Smooth muscle cell (in vitro differentiated cells): ENCODE results near the gene ZNF585A. TPM values are rescaled to one million over a fixed set of nuclear protein-coding genes. Genes with fewer than 3 reads are reported as not detected.
"Not testable (repeated sequence)": the region's sequence is repeated elsewhere in the genome, so short reads cannot be mapped to it uniquely, and the experiment has no call there.

ENCODE experiments used
- DNase-seq: peaks from one replicate; lab custom pipeline; 2025; ENCODE audit not compliant: unreplicated experiment; lab: John Stamatoyannopoulos, UW
- H2AFZ ChIP-seq: fragments of 200-600 bp; sonication (generic); 2 replicates; pipeline ENCODE4 v1.6.0; 2016; ENCODE audit warnings: antibody characterized with exemption, low read depth, mild to moderate bottlenecking
- H3F3A ChIP-seq: fragments of 200-600 bp; sonication (generic); 2 replicates; pipeline ENCODE4 v1.6.0; 2017; ENCODE audit warnings: antibody characterized with exemption, low read depth
- H3K27ac ChIP-seq: fragments of 200-600 bp; sonication (generic); 2 replicates; pipeline ENCODE4 v1.5.1; 2016; ENCODE audit warnings: low read depth, mild to moderate bottlenecking
- H3K27me3 ChIP-seq: fragments of 200-600 bp; sonication (generic); 2 replicates; pipeline ENCODE4 v1.6.1; 2016; ENCODE audit warnings: low read depth, mild to moderate bottlenecking
- H3K36me3 ChIP-seq: fragments of 200-600 bp; sonication (generic); 2 replicates; pipeline ENCODE4 v1.5.1; 2016; ENCODE audit warnings: low read depth
- H3K4me1 ChIP-seq: fragments of 200-600 bp; sonication (generic); 2 replicates; pipeline ENCODE4 v1.5.1; 2016; ENCODE audit warnings: low read depth
- H3K4me2 ChIP-seq: fragments of 200-600 bp; sonication (generic); 2 replicates; pipeline ENCODE4 v1.6.0; 2016; ENCODE audit warnings: mild to moderate bottlenecking
- H3K4me3 ChIP-seq: fragments of 200-600 bp; sonication (generic); 2 replicates; pipeline ENCODE4 v1.5.1; 2016; ENCODE audit warnings: mild to moderate bottlenecking
- H3K79me2 ChIP-seq: fragments of 200-600 bp; sonication (generic); 2 replicates; pipeline ENCODE4 v1.6.0; 2016; ENCODE audit warnings: low read depth, mild to moderate bottlenecking
- H3K9ac ChIP-seq: fragments of 200-600 bp; sonication (generic); 2 replicates; pipeline ENCODE4 v1.6.0; 2016; ENCODE audit warnings: low read depth
- H3K9me3 ChIP-seq: fragments of 200-600 bp; sonication (generic); replicated peaks from 2 replicates; pipeline ENCODE4 v1.5.1; 2016; ENCODE audit warnings: low read depth
- H4K20me1 ChIP-seq: fragments of 200-600 bp; sonication (generic); 2 replicates; pipeline ENCODE4 v1.6.0; 2016; ENCODE audit warnings: low read depth
- WGBS: methylation state at CpG from one replicate; pipeline ENCODE4 v1.1.7; 2016; ENCODE audit warnings: low lambda C conversion rate; 5-methylcytosine and 5-hydroxymethylcytosine counted together
- polyA plus RNA-seq: library from polyadenylated mRNA; unstranded; fragments of >200 nt; fragmentation: Nextera tagmentation; extraction: Ambion mirVana; gene quantifications from 2 replicates; pipeline ENCODE4 v1.2.1, GENCODE V29; 2016
- total RNA-seq: library from RNA; depleted of rRNA; stranded (reverse); fragments of >200 nt; gene quantifications from 2 replicates; pipeline ENCODE4 v1.2.3, GENCODE V29; 2014
- TF ChIP-seq, protein P1 (sequence below): fragments of 200-600 bp; sonication (generic); IDR thresholded peaks from 2 replicates; pipeline ENCODE4 v1.5.1; 2017; ENCODE audit warnings: borderline replicate concordance, mild to moderate bottlenecking, antibody characterized with exemption; ENCODE audit not compliant: insufficient read depth, poor library complexity, severe bottlenecking

ZNF585A gene
- total and polyA plus RNA-seq, 2 experiments from 2014 or later, result 7.6 to 17.4 TPM

DNA sequence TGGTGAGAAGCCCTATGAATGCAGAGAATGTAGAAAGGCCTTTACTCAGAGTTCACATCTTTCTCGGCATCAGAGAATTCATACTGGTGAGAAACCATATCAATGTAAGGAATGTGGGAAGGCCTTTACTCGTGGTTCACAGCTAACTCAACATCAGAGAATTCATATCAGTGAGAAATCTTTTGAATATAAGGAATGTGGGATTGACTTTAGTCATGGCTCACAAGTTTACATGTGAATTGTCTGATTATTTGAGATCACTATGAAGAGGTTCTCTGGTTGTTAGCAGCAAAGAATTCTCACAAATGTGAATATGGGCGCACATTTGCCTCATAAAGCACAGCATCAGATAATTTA, 43.7 kb downstream of the ZNF585A start:
- TF ChIP-seq, protein P1, sequence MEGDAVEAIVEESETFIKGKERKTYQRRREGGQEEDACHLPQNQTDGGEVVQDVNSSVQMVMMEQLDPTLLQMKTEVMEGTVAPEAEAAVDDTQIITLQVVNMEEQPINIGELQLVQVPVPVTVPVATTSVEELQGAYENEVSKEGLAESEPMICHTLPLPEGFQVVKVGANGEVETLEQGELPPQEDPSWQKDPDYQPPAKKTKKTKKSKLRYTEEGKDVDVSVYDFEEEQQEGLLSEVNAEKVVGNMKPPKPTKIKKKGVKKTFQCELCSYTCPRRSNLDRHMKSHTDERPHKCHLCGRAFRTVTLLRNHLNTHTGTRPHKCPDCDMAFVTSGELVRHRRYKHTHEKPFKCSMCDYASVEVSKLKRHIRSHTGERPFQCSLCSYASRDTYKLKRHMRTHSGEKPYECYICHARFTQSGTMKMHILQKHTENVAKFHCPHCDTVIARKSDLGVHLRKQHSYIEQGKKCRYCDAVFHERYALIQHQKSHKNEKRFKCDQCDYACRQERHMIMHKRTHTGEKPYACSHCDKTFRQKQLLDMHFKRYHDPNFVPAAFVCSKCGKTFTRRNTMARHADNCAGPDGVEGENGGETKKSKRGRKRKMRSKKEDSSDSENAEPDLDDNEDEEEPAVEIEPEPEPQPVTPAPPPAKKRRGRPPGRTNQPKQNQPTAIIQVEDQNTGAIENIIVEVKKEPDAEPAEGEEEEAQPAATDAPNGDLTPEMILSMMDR, result no peak
- Histone ChIP-seq H3K9ac (no peak overlapping the region), H3K4me3 (peak overlapping the region; percentile 10), H3K27ac (no peak overlapping the region), H2AFZ (no peak overlapping the region), H3K27me3 (no peaks in the 10 kb centered on the region), H3K9me3 (peaks cover 90% of the 10 kb centered on the region), H3K79me2 (no peaks in the 10 kb centered on the region), H3K4me1 (no peaks in the 10 kb centered on the region), H3K4me2 (no peak overlapping the region), H4K20me1 (no peaks in the 10 kb centered on the region), H3K36me3 (peaks cover 52% of the 10 kb centered on the region), H3F3A (no peaks in the 10 kb centered on the region)
- WGBS, result 93% methylated on average over 3 of the region's 3 CpGs
- DNase-seq, result no peak

DNA sequence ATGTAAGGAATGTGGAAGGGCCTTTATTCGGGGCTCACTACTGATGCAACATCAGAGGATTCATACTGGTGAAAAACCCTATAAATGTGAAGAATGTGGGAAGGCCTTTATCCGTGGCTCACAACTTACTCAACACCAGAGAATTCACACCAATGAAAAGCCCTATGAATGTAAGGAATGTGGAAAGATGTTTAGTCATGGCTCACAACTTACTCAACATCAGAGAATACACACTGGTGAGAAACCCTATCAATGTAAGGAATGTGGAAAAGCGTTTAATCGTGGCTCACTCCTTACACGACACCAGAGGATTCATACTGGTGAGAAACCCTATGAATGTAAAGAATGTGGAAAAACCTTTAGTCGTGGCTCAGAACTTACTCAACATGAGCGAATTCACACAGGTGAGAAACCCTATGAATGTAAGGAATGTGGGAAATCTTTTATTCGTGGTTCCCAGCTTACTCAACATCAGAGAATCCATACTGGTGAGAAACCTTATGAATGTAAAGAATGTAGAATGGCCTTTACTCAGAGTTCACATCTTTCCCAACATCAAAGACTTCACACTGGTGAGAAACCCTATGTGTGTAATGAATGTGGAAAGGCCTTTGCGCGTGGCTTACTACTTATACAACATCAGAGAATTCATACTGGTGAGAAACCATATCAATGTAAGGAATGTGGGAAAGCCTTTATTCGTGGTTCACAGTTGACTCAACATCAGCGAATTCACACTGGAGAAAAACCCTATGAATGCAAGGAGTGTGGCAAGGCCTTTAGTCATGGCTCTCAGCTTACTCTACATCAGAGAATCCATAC, 44.3 kb downstream of the ZNF585A start:
- Histone ChIP-seq H3K27ac (no peak overlapping the region), H3K36me3 (peaks cover 52% of the 10 kb centered on the region), H3K9me3 (peaks cover 85% of the 10 kb centered on the region), H4K20me1 (no peaks in the 10 kb centered on the region), H3F3A (no peaks in the 10 kb centered on the region), H3K9ac (no peak overlapping the region), H3K27me3 (no peaks in the 10 kb centered on the region), H3K4me2 (no peak overlapping the region), H3K4me3 (peak overlapping the region; percentile 10), H3K4me1 (no peaks in the 10 kb centered on the region), H3K79me2 (no peaks in the 10 kb centered on the region), H2AFZ (no peak overlapping the region)
- TF ChIP-seq, protein P1, result no peak
- 97% methylated on average over 12 of the region's 12 CpGs for WGBS
- no peak for DNase-seq

DNA sequence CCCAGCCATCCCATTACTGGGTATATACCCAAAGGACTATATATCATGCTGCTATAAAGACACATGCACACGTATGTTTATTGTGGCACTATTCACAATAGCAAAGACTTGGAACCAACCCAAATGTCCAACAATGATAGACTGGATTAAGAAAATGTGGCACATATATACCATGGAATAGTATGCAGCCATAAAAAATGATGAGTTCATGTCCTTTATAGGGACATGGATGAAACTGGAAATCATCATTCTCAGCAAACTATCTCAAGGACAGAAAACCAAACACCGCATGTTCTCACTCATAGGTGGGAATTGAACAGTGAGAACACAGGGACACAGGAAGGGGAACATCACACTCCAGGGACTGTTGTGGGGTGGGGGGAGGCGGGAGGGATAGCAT, 50.4 kb downstream of the ZNF585A start:
- not testable (repeated sequence) for H3F3A ChIP-seq, H3K4me3 ChIP-seq, H4K20me1 ChIP-seq, H3K4me1 ChIP-seq, DNase-seq, H2AFZ ChIP-seq, H3K27me3 ChIP-seq, H3K4me2 ChIP-seq, H3K27ac ChIP-seq, H3K9ac ChIP-seq, H3K79me2 ChIP-seq
- Histone ChIP-seq H3K9me3 (peaks cover 41% of the 10 kb centered on the region), H3K36me3 (peaks cover 21% of the 10 kb centered on the region)
- WGBS, result 93% methylated on average over 3 of the region's 3 CpGs

DNA sequence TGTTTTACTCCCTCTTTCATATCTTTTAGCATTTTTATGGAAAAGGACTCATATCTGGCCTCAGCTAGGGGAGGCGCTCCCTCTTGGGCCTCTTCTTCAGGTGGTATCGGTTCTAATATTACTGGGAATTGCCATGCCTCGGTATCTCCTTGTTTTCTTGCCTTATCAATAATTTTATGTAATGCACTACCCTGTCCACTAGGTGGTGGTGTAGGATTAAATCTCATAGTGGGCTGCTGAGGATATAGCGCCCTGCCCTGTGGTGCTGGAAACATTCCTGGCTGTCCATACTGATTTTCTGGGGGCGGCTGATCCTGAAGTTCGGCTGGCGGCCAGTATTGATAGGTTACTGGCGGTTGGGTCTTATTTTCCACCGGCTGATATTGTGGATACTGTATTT, 58.5 kb downstream of the ZNF585A start:
- no peak overlapping the region for H3K4me3 ChIP-seq
- H3K79me2 ChIP-seq, result no peaks in the 10 kb centered on the region
- H3F3A ChIP-seq, result no peaks in the 10 kb centered on the region
- WGBS, result 98% methylated on average over 9 of the region's 9 CpGs
- no peaks in the 10 kb centered on the region for H4K20me1 ChIP-seq
- H3K27me3 ChIP-seq, result no peaks in the 10 kb centered on the region
- no peak overlapping the region for H3K27ac ChIP-seq
- TF ChIP-seq, protein P1, result peak; percentile 15
- H3K4me2 ChIP-seq, result no peak overlapping the region
- no peak for DNase-seq
- H3K36me3 ChIP-seq, result peaks cover 42% of the 10 kb centered on the region
- peaks cover 51% of the 10 kb centered on the region for H3K9me3 ChIP-seq
- no peaks in the 10 kb centered on the region for H3K4me1 ChIP-seq
- H2AFZ ChIP-seq, result no peak overlapping the region
- H3K9ac ChIP-seq, result no peak overlapping the region
